GM12878 (cell line): ENCODE data around the gene DNAI2. TPM values are rescaled to one million over a fixed set of nuclear protein-coding genes. Genes with fewer than 3 reads are reported as not detected.

Experiments used
- ATAC-seq: fragments of 200-7000 bp; cut with Tn5 transposase; 3 replicates; pipeline ENCODE4 v1.9.1; 2020; ENCODE audit warnings: mild to moderate bottlenecking, moderate library complexity
- BruUV-seq: library from RNA; stranded (reverse); fragments of 400-500 nt; replicated peaks from 2 replicates; lab custom pipeline; 2021; lab: Mats Ljungman, UMichigan
- CTCF ChIA-PET: fragments of 300-600 bp; sonication (Branson Sonifier 250); formaldehyde crosslinking; extraction: SDS; loops from one replicate; lab custom pipeline; 2021; ENCODE audit warnings: inconsistent platforms; lab: Yijun Ruan, JAX
- POLR2A ChIA-PET: fragments of 350-600 bp; formaldehyde crosslinking; extraction: SDS; loops from one replicate; lab custom pipeline; 2021; ENCODE audit warnings: inconsistent platforms; lab: Charles Lee
- RAD21 ChIA-PET: fragments of 300-600 bp; sonication (Branson Sonifier 250); formaldehyde crosslinking; loops from one replicate; lab custom pipeline; 2023; ENCODE audit warnings: antibody characterized with exemption; ENCODE audit not compliant: unreplicated experiment; lab: Charles Lee
- SMC1A ChIA-PET: fragments of 300-600 bp; sonication (Branson Sonifier 250); formaldehyde crosslinking; loops from one replicate; lab custom pipeline; 2023; ENCODE audit not compliant: unreplicated experiment, uncharacterized antibody; lab: Charles Lee
- DNase-seq: peaks from one replicate; pipeline ENCODE4 v3.0.0-alpha.2; 2011; ENCODE audit warnings: low read depth, low spot score
- FAIRE-seq: peaks from 3 replicates; lab custom pipeline; 2011; peaks lifted over from hg19 to GRCh38; lab: Jason Lieb, UNC
- H2AFZ ChIP-seq: 2 replicates; pipeline ENCODE4 v1.6.0; 2011; ENCODE audit warnings: low read depth, low read length, control low read depth; ENCODE audit not compliant: control insufficient read depth
- H3K27ac ChIP-seq: 2 replicates; pipeline ENCODE4 v1.5.1; 2011; ENCODE audit warnings: control low read depth; ENCODE audit not compliant: control insufficient read depth, insufficient read depth
- H3K27me3 ChIP-seq, 2 experiments: replicated peaks in 1 of 2; 2 replicates each; pipeline versions ENCODE4 v1.6.0 to v1.6.1; 2011; ENCODE audit warnings: low read length in 1 of 2; ENCODE audit not compliant: control insufficient read depth in 2 of 2, insufficient read depth in 2 of 2
- H3K36me3 ChIP-seq, 2 experiments: 2 replicates each; pipeline ENCODE4 v1.5.1; 2011; ENCODE audit warnings: low read length in 1 of 2; ENCODE audit not compliant: control insufficient read depth in 2 of 2, insufficient read depth in 2 of 2
- H3K4me1 ChIP-seq: 2 replicates; pipeline ENCODE4 v1.6.1; 2011; ENCODE audit warnings: mild to moderate bottlenecking, low read length, moderate library complexity, mixed read lengths; ENCODE audit not compliant: control insufficient read depth, insufficient read depth
- H3K4me2 ChIP-seq: 2 replicates; pipeline ENCODE4 v1.6.0; 2011; ENCODE audit warnings: control low read depth; ENCODE audit not compliant: control insufficient read depth, insufficient read depth
- H3K4me3 ChIP-seq: fragments of 200-600 bp; sonication (generic); 2 replicates; pipeline ENCODE4 v1.5.1; 2016
- H3K79me2 ChIP-seq: 2 replicates; pipeline ENCODE4 v1.6.0; 2011; ENCODE audit warnings: low read length; ENCODE audit not compliant: control insufficient read depth, insufficient read depth
- H3K9ac ChIP-seq: 2 replicates; pipeline ENCODE4 v1.8.0; 2011; ENCODE audit warnings: low read length, control low read depth, mixed read lengths; ENCODE audit not compliant: control insufficient read depth, insufficient read depth
- H3K9me3 ChIP-seq: replicated peaks from 3 replicates; pipeline ENCODE4 v1.5.1; 2011; ENCODE audit warnings: mild to moderate bottlenecking, low read length; ENCODE audit not compliant: control insufficient read depth, insufficient read depth
- H4K20me1 ChIP-seq: 2 replicates; pipeline ENCODE4 v1.6.0; 2011; ENCODE audit not compliant: control insufficient read depth, insufficient read depth
- ASH2L ChIP-seq: fragments of 300-600, 200-600 bp; sonication (generic); IDR thresholded peaks from 2 replicates; pipeline ENCODE4 v1.6.1; 2017; ENCODE audit warnings: low read depth, mild to moderate bottlenecking, borderline replicate concordance
- BCLAF1 ChIP-seq: fragments of 450-650 bp; IDR thresholded peaks from 2 replicates; pipeline ENCODE4 v1.6.1; 2017; ENCODE audit warnings: antibody characterized with exemption, mild to moderate bottlenecking, moderate library complexity
- BHLHE40 ChIP-seq, 2 experiments: fragments of 450-650 bp in 1 of 2; IDR thresholded peaks; 2 replicates each; pipeline ENCODE4 v1.6.1; 2011 to 2017; ENCODE audit warnings: low read depth in 2 of 2, borderline replicate concordance in 1 of 2, improper control_type of control experiment in 1 of 2, low read length in 1 of 2, mild to moderate bottlenecking in 1 of 2
- CBFB ChIP-seq: IDR thresholded peaks from 2 replicates; pipeline ENCODE4 v1.6.1; 2016; ENCODE audit warnings: antibody characterized with exemption, low read depth
- MEF2A ChIP-seq: IDR thresholded peaks from 2 replicates; pipeline ENCODE4 v1.6.1; 2011; ENCODE audit warnings: low read depth, mild to moderate bottlenecking, low read length, moderate library complexity; ENCODE audit not compliant: insufficient read depth
- RUNX3 ChIP-seq: IDR thresholded peaks from 2 replicates; pipeline ENCODE4 v1.6.1; 2012; ENCODE audit warnings: low read length, inconsistent platforms
- SRF ChIP-seq, 2 experiments: IDR thresholded peaks; 2 replicates each; pipeline ENCODE4 v1.6.1; 2011; ENCODE audit warnings: low read depth in 2 of 2, low read length in 2 of 2, mild to moderate bottlenecking in 1 of 2, moderate library complexity in 1 of 2
- STAT1 ChIP-seq: fragments of 450-650 bp; conservative IDR thresholded peaks from 2 replicates; pipeline ENCODE4 v1.6.1; 2014; ENCODE audit warnings: antibody characterized with exemption, mild to moderate bottlenecking
- ZBTB4 ChIP-seq: fragments of 450-650 bp; formaldehyde crosslinking; IDR thresholded peaks from 2 replicates; pipeline ENCODE4 v1.4.0; 2022; ENCODE audit warnings: mild to moderate bottlenecking, moderate library complexity
- ZSCAN29 ChIP-seq: fragments of 450-650 bp; IDR thresholded peaks from 2 replicates; pipeline ENCODE4 v1.6.1; 2017; ENCODE audit warnings: mild to moderate bottlenecking, moderate library complexity
- ZZZ3 ChIP-seq: IDR thresholded peaks from 2 replicates; pipeline ENCODE4 v1.6.1; 2011; ENCODE audit warnings: low read depth; ENCODE audit not compliant: control insufficient read depth, insufficient read length
- WGBS: methylation state at CpG from one replicate; pipeline ENCODE4 v1.1.6; 2016; ENCODE audit warnings: low lambda C conversion rate; ENCODE audit not compliant: insufficient replicate concordance, insufficient coverage; ENCODE audit errors: missing lambda C conversion rate; 5-methylcytosine and 5-hydroxymethylcytosine counted together
- in situ Hi-C: fragments of 300-500 bp; cut with MboI; formaldehyde crosslinking; loops from 9 replicates; pipeline ENCODE4 v1.14.3; 2018; ENCODE audit warnings: mixed read lengths
- intact Hi-C: fragments of 100-400 bp; cut with micrococcal nuclease; formaldehyde crosslinking; loops from one replicate; pipeline ENCODE4 v1.14.2; 2022; ENCODE audit not compliant: unreplicated experiment
- polyA plus RNA-seq, 11 experiments: library from polyadenylated mRNA; depleted of rRNA in 4 of 11; unstranded in 6 of 11; stranded (reverse) in 5 of 11; fragments of >200 nt; fragmentation: Nextera tagmentation in 4 of 11; fragmentation: Illumina TruSeq in 1 of 11; extraction: Ambion mirVana in 4 of 11; extraction: Trizol in 1 of 11; gene quantifications; 1 replicate in 1 of 11; 2 replicates in 10 of 11; pipeline versions ENCODE4 v1.2.1 to v1.2.3, GENCODE V29; 2011 to 2016; ENCODE audit warnings: inconsistent platforms in 2 of 11, missing spikeins in 2 of 11, low read depth in 1 of 11
- total RNA-seq, 4 experiments: library from RNA; depleted of rRNA in 3 of 4; stranded (reverse); fragments of >200 nt in 3 of 4; fragmentation: Illumina TruSeq in 1 of 4; extraction: Trizol in 1 of 4; gene quantifications; 2 replicates each; pipeline versions ENCODE4 v1.2.1 to v1.2.3, GENCODE V29; 2013 to 2021
- TF ChIP-seq, protein P1 (sequence below): fragments of 450-650 bp; IDR thresholded peaks from 2 replicates; pipeline ENCODE4 v1.6.1; 2017; ENCODE audit warnings: mild to moderate bottlenecking, moderate library complexity

The DNAI2 gene
- total and polyA plus RNA-seq, 10 of the 15 experiments (the other 5 are each of a cell fraction or from before 2014, with no cell fraction given): 0.04 to 1.8 (median 0.13) TPM

GRCh38 chr17:74337834-74338500, 63.9 kb downstream of the DNAI2 start:
- Histone ChIP-seq H3K9me3 (no peaks in the 10 kb centered on the region), H3K4me1 (peaks cover 3% of the 10 kb centered on the region; the same call in 1 of the 2 replicates), H3K36me3 (no peaks in the 10 kb centered on the region), H3K27me3 (no peaks in the 10 kb centered on the region; a peak in 2 of 4 replicates), H3K9ac (no peak overlapping the region), H3K4me3 (no peak overlapping the region), H3K27ac (no peak overlapping the region), H3K4me2 (no peak overlapping the region), H4K20me1 (no peaks in the 10 kb centered on the region), H2AFZ (no peak overlapping the region), H3K79me2 (no peaks in the 10 kb centered on the region)
- in situ Hi-C loops: no loop called here
- 31% methylated on average over 12 of the region's 12 CpGs for WGBS
- POLR2A ChIA-PET: no interaction called here
- FAIRE-seq: no peak
- intact Hi-C loops: no loop called here
- no TSS peak for BruUV-seq
- RAD21 ChIA-PET: no interaction called here
- ATAC-seq: no peak
- TF ChIP-seq SRF (IDR thresholded peaks at IDR 0.05; ENCODE audit: low read depth in 2 of 2, low read length in 2 of 2) (no peak), CBFB (no peak), ZZZ3 (no peak), BHLHE40 (IDR thresholded peaks at IDR 0.05; ENCODE audit: borderline replicate concordance in 1 of 2, low read depth in 2 of 2, low read length in 1 of 2) (no peak), BCLAF1 (no peak), MEF2A (no peak), ASH2L (no peak), ZBTB4 (no peak), RUNX3 (no peak), ZSCAN29 (no peak), STAT1 (no peak)
- TF ChIP-seq, protein P1, sequence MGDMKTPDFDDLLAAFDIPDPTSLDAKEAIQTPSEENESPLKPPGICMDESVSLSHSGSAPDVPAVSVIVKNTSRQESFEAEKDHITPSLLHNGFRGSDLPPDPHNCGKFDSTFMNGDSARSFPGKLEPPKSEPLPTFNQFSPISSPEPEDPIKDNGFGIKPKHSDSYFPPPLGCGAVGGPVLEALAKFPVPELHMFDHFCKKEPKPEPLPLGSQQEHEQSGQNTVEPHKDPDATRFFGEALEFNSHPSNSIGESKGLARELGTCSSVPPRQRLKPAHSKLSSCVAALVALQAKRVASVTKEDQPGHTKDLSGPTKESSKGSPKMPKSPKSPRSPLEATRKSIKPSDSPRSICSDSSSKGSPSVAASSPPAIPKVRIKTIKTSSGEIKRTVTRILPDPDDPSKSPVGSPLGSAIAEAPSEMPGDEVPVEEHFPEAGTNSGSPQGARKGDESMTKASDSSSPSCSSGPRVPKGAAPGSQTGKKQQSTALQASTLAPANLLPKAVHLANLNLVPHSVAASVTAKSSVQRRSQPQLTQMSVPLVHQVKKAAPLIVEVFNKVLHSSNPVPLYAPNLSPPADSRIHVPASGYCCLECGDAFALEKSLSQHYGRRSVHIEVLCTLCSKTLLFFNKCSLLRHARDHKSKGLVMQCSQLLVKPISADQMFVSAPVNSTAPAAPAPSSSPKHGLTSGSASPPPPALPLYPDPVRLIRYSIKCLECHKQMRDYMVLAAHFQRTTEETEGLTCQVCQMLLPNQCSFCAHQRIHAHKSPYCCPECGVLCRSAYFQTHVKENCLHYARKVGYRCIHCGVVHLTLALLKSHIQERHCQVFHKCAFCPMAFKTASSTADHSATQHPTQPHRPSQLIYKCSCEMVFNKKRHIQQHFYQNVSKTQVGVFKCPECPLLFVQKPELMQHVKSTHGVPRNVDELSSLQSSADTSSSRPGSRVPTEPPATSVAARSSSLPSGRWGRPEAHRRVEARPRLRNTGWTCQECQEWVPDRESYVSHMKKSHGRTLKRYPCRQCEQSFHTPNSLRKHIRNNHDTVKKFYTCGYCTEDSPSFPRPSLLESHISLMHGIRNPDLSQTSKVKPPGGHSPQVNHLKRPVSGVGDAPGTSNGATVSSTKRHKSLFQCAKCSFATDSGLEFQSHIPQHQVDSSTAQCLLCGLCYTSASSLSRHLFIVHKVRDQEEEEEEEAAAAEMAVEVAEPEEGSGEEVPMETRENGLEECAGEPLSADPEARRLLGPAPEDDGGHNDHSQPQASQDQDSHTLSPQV: no peak
- SMC1A ChIA-PET: no interaction called here
- DNase-seq: no peak
- CTCF ChIA-PET: interaction anchor here (1.1 kb wide), 1 partner anchor 10 kb away, joined by 3 read pairs; no protein-coding TSS in a partner anchor
